ENCODE results near the gene DCLK1. TPM values are rescaled to one million over a fixed set of nuclear protein-coding genes. Genes with fewer than 3 reads are reported as not detected.
A peak's percentile ranks its signal among the peaks of the same experiment; 100 is the strongest.

The DCLK1 gene
- total RNA-seq, 1 experiment from 2014 or later, result 0.10 TPM

DNA sequence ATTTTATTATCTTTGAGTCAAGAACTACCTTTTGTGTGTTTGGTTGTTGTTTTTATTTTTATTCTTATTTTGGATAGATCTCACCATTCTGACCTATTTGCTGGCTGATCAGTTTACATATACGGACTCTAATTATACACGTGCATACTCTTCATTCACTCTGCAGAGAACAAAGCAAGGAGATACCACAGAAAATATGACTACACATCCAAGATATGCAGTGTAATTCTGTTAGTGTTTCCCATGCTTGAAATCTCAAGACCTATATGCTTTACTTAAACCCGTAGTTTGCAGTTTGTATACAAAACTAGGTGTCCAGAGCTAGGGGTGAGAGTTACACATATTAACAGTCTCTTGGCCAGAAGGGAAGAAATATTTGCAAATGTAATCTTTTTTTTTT lies 205.5 kb downstream of the DCLK1 start:
- Histone ChIP-seq H3K4me1 (ENCODE audit: control insufficient read depth in 1 of 2, insufficient read depth in 2 of 2, low read length in 2 of 2) (peaks cover 2 to 11% of the 10 kb centered on the region in 2 experiments; a peak in 2 of 4 replicates), H3K9me3 (ENCODE audit: control insufficient read depth in 1 of 2, insufficient read depth in 1 of 2, low read depth in 1 of 2, low read length in 2 of 2) (no peaks in the 10 kb centered on the region), H3K9ac (ENCODE audit: low read length) (no peak overlapping the region), H3K9me2 (ENCODE audit: insufficient read depth) (no peaks in the 10 kb centered on the region), H3K36me3 (ENCODE audit: control insufficient read depth in 1 of 2, insufficient read depth in 2 of 2, low read length in 2 of 2) (no peaks in the 10 kb centered on the region), H3K4me3 (replicated peaks in 1 of 2; ENCODE audit: low read depth in 1 of 2, low read length in 2 of 2) (no peak overlapping the region), H3K27me3 (ENCODE audit: insufficient read depth, low read length) (peaks cover 38% of the 10 kb centered on the region), H3K79me2 (ENCODE audit: insufficient read depth, low read length) (no peaks in the 10 kb centered on the region), H2AFZ (ENCODE audit: low read depth, low read length, poor library complexity, severe bottlenecking) (no peak overlapping the region), H3K4me2 (ENCODE audit: low read length) (no peak overlapping the region), H3K27ac (ENCODE audit: low read depth, low read length) (no peak overlapping the region), H4K20me1 (ENCODE audit: insufficient read depth) (no peaks in the 10 kb centered on the region)
- ATAC-seq (no peak), DNase-seq (ENCODE audit: low read depth, low spot score) (no peak)
- BruUV-seq (replicated peaks), result no TSS peak
- RAD21 ChIA-PET (ENCODE audit: low non-redundant PET in 1 of 2, low total read pairs in 2 of 2, uncharacterized antibody in 2 of 2, unreplicated experiment in 2 of 2), result no interaction called here
- intact Hi-C loops (cut with micrococcal nuclease), result no loop called here
- CTCF ChIA-PET, result no interaction called here
- TF ChIP-seq POLR2A (IDR thresholded peaks at IDR 0.05; ENCODE audit: borderline replicate concordance, extremely low read depth, insufficient read depth, insufficient read length) (no peak), EZH2 (IDR thresholded peaks at IDR 0.05) (no peak), SIN3A (IDR thresholded peaks at IDR 0.05; ENCODE audit: low read depth) (no peak), ZNF274 (IDR thresholded peaks at IDR 0.05; ENCODE audit: low read depth, low read length) (no peak), SP1 (IDR thresholded peaks at IDR 0.05; ENCODE audit: low read depth) (no peak), MAX (IDR thresholded peaks at IDR 0.05) (no peak), YY1 (IDR thresholded peaks at IDR 0.05; ENCODE audit: extremely low read depth, insufficient replicate concordance, low read depth, low read length) (no peak)
- POLR2A ChIA-PET, result no interaction called here

GRCh38 chr13:35923347-35923746 lies 207.8 kb downstream of the DCLK1 start:
- no peaks in the 10 kb centered on the region for H3K79me2 ChIP-seq (ENCODE audit: insufficient read depth, low read length)
- H3K36me3 ChIP-seq (ENCODE audit: control insufficient read depth in 1 of 2, insufficient read depth in 2 of 2, low read length in 2 of 2), result no peaks in the 10 kb centered on the region
- ATAC-seq, result peak; percentile 61
- no peaks in the 10 kb centered on the region for H3K9me3 ChIP-seq (ENCODE audit: control insufficient read depth in 1 of 2, insufficient read depth in 1 of 2, low read depth in 1 of 2, low read length in 2 of 2)
- H3K27ac ChIP-seq (ENCODE audit: low read depth, low read length), result no peak overlapping the region
- no peaks in the 10 kb centered on the region for H4K20me1 ChIP-seq (ENCODE audit: insufficient read depth)
- TF ChIP-seq MAX (IDR thresholded peaks at IDR 0.05), result no peak
- peak; percentile 44 for TF ChIP-seq TCF7L2 (IDR thresholded peaks at IDR 0.05; ENCODE audit: borderline replicate concordance, extremely low read depth, insufficient read depth, insufficient read length)
- no peak for TF ChIP-seq FOSL1 (IDR thresholded peaks at IDR 0.05; ENCODE audit: low read depth)
- no peak for TF ChIP-seq SP1 (IDR thresholded peaks at IDR 0.05; ENCODE audit: low read depth)
- H3K4me2 ChIP-seq (ENCODE audit: low read length), result 0 out of 2 replicates have a peak overlapping the region, but pooled peaks have one; percentile 0
- H2AFZ ChIP-seq (ENCODE audit: low read depth, low read length, poor library complexity, severe bottlenecking), result no peak overlapping the region
- BruUV-seq (replicated peaks), result no TSS peak
- H3K9me2 ChIP-seq (ENCODE audit: insufficient read depth), result no peaks in the 10 kb centered on the region
- H3K27me3 ChIP-seq (ENCODE audit: insufficient read depth, low read length), result peaks cover 47% of the 10 kb centered on the region
- intact Hi-C loops (cut with micrococcal nuclease), result no loop called here
- peak; percentile 16 for DNase-seq (ENCODE audit: low read depth, low spot score)
- RAD21 ChIA-PET (ENCODE audit: low non-redundant PET in 1 of 2, low total read pairs in 2 of 2, uncharacterized antibody in 2 of 2, unreplicated experiment in 2 of 2), result no interaction called here
- peaks cover 2 to 11% of the 10 kb centered on the region in 2 experiments; a peak in 2 of 4 replicates for H3K4me1 ChIP-seq (ENCODE audit: control insufficient read depth in 1 of 2, insufficient read depth in 2 of 2, low read length in 2 of 2)
- CTCF ChIA-PET, result no interaction called here
- H3K9ac ChIP-seq (ENCODE audit: low read length), result no peak overlapping the region
- H3K4me3 ChIP-seq (replicated peaks in 1 of 2; ENCODE audit: low read depth in 1 of 2, low read length in 2 of 2), result no peak overlapping the region
- POLR2A ChIA-PET, result no interaction called here
